SK-N-SH (cell line): Measurements from ENCODE around the gene ZNF597.

Source experiments
- EP300 ChIP-seq, 2 experiments: IDR thresholded peaks; 2 replicates each; pipeline versions ENCODE4 v1.4.0 to v1.6.1; 2012; ENCODE audit warnings: borderline replicate concordance in 1 of 2, low read depth in 1 of 2, low read length in 1 of 2
- EZH2phosphoT487 ChIP-seq: fragments of 200-600 bp; sonication (generic); IDR thresholded peaks from 2 replicates; pipeline ENCODE4 v1.6.1; 2017; ENCODE audit warnings: low read depth, mixed run types, mild to moderate bottlenecking, antibody characterized with exemption, moderate library complexity, borderline replicate concordance
- FOSL2 ChIP-seq: IDR thresholded peaks from 2 replicates; pipeline ENCODE4 v1.4.0; 2012; ENCODE audit warnings: low read depth, mild to moderate bottlenecking, moderate library complexity, borderline replicate concordance
- MEF2A ChIP-seq: IDR thresholded peaks from 2 replicates; pipeline ENCODE4 v1.4.0; 2012; ENCODE audit warnings: low read depth, borderline replicate concordance
- NFIC ChIP-seq: IDR thresholded peaks from 2 replicates; pipeline ENCODE4 v1.4.0; 2012; ENCODE audit warnings: borderline replicate concordance
- RAD21 ChIP-seq: IDR thresholded peaks from 2 replicates; pipeline ENCODE4 v1.6.1; 2012; ENCODE audit warnings: mild to moderate bottlenecking, low read length
- RXRA ChIP-seq: IDR thresholded peaks from 2 replicates; pipeline ENCODE4 v1.4.0; 2012; ENCODE audit warnings: low read depth, mild to moderate bottlenecking, borderline replicate concordance
- YY1 ChIP-seq: IDR thresholded peaks from 2 replicates; pipeline ENCODE4 v1.4.0; 2012; ENCODE audit warnings: low read depth, mild to moderate bottlenecking
- TF ChIP-seq, protein P1 (sequence below): fragments of 200-600 bp; sonication (generic); IDR thresholded peaks from 2 replicates; pipeline ENCODE4 v1.6.1; 2017; ENCODE audit warnings: antibody characterized with exemption, mild to moderate bottlenecking, moderate library complexity
- TF ChIP-seq, protein P2 (sequence below): IDR thresholded peaks from 2 replicates; pipeline ENCODE4 v1.6.1; 2012; ENCODE audit warnings: mild to moderate bottlenecking, low read depth, low read length, moderate library complexity
- TF ChIP-seq, protein P3 (sequence below): IDR thresholded peaks from 2 replicates; pipeline ENCODE4 v1.4.0; 2012; ENCODE audit warnings: low read depth
- TF ChIP-seq, protein P4 (sequence below): fragments of 150-350 bp; IDR thresholded peaks from 2 replicates; pipeline ENCODE4 v1.6.1; 2017; ENCODE audit warnings: antibody characterized with exemption, low read length, low read depth, borderline replicate concordance

DNA sequence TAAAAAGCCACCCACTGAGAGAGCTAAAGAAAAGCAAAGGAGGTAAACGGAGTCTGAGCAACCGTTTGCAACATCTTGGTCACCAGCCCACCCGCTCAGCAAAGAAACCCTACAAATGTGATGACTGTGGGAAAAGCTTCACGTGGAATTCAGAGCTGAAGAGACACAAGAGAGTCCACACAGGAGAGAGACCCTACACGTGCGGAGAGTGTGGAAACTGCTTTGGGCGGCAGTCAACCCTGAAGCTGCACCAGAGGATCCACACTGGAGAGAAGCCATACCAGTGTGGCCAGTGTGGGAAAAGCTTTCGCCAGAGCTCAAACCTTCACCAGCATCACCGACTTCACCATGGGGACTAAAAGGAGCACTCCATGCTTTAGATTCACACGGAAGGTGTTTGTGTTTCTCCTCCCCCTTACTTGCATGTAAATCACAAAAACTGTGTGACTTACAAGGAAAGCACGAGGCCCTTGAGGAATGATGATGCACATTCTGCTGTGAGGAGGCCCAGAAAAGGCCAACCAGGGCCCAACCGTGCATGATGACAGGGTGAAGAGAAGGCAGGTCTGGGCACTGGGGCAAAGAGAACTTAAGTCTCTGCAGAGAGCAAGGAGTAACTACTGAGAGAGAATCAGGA is 34.6 kb downstream of the ZNF597 start:
- TF ChIP-seq MEF2A: no peak
- TF ChIP-seq, protein P1, sequence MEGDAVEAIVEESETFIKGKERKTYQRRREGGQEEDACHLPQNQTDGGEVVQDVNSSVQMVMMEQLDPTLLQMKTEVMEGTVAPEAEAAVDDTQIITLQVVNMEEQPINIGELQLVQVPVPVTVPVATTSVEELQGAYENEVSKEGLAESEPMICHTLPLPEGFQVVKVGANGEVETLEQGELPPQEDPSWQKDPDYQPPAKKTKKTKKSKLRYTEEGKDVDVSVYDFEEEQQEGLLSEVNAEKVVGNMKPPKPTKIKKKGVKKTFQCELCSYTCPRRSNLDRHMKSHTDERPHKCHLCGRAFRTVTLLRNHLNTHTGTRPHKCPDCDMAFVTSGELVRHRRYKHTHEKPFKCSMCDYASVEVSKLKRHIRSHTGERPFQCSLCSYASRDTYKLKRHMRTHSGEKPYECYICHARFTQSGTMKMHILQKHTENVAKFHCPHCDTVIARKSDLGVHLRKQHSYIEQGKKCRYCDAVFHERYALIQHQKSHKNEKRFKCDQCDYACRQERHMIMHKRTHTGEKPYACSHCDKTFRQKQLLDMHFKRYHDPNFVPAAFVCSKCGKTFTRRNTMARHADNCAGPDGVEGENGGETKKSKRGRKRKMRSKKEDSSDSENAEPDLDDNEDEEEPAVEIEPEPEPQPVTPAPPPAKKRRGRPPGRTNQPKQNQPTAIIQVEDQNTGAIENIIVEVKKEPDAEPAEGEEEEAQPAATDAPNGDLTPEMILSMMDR: no peak
- TF ChIP-seq YY1: no peak
- TF ChIP-seq EP300 (IDR thresholded peaks at IDR 0.05; ENCODE audit: borderline replicate concordance in 1 of 2, low read depth in 1 of 2, low read length in 1 of 2): no peak
- TF ChIP-seq RAD21: no peak
- TF ChIP-seq NFIC: no peak
- TF ChIP-seq, protein P2, sequence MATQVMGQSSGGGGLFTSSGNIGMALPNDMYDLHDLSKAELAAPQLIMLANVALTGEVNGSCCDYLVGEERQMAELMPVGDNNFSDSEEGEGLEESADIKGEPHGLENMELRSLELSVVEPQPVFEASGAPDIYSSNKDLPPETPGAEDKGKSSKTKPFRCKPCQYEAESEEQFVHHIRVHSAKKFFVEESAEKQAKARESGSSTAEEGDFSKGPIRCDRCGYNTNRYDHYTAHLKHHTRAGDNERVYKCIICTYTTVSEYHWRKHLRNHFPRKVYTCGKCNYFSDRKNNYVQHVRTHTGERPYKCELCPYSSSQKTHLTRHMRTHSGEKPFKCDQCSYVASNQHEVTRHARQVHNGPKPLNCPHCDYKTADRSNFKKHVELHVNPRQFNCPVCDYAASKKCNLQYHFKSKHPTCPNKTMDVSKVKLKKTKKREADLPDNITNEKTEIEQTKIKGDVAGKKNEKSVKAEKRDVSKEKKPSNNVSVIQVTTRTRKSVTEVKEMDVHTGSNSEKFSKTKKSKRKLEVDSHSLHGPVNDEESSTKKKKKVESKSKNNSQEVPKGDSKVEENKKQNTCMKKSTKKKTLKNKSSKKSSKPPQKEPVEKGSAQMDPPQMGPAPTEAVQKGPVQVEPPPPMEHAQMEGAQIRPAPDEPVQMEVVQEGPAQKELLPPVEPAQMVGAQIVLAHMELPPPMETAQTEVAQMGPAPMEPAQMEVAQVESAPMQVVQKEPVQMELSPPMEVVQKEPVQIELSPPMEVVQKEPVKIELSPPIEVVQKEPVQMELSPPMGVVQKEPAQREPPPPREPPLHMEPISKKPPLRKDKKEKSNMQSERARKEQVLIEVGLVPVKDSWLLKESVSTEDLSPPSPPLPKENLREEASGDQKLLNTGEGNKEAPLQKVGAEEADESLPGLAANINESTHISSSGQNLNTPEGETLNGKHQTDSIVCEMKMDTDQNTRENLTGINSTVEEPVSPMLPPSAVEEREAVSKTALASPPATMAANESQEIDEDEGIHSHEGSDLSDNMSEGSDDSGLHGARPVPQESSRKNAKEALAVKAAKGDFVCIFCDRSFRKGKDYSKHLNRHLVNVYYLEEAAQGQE: no peak
- no peak for TF ChIP-seq EZH2phosphoT487
- no peak for TF ChIP-seq RXRA
- TF ChIP-seq, protein P3, sequence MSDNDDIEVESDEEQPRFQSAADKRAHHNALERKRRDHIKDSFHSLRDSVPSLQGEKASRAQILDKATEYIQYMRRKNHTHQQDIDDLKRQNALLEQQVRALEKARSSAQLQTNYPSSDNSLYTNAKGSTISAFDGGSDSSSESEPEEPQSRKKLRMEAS: no peak
- TF ChIP-seq, protein P4, sequence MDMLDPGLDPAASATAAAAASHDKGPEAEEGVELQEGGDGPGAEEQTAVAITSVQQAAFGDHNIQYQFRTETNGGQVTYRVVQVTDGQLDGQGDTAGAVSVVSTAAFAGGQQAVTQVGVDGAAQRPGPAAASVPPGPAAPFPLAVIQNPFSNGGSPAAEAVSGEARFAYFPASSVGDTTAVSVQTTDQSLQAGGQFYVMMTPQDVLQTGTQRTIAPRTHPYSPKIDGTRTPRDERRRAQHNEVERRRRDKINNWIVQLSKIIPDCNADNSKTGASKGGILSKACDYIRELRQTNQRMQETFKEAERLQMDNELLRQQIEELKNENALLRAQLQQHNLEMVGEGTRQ: no peak
- no peak for TF ChIP-seq FOSL2
